Gastrocnemius medialis (tissue), 4 donors: ENCODE data around the gene PDZRN4. TPM values are rescaled to one million over a fixed set of nuclear protein-coding genes. Genes with fewer than 3 reads are reported as not detected.

Source experiments
- ATAC-seq, 2 donors: fragments of 150-250 bp; one replicate each; pipeline ENCODE4 v1.9.1; 2016
- DNase-seq, 2 donors: peaks; one replicate each; pipeline ENCODE4 v3.0.0-alpha.2; 2019
- H3K27ac ChIP-seq, 4 donors: fragments of 200-600 bp; sonication (generic); 1 replicate in 1 of 4; 2 replicates in 3 of 4; pipeline ENCODE4 v1.5.1; 2016 to 2018; ENCODE audit warnings: mild to moderate bottlenecking in 2 of 4, moderate library complexity in 1 of 4
- H3K27me3 ChIP-seq, 3 donors: fragments of 200-600 bp; sonication (generic) in 2 of 3; 1 replicate in 1 of 3; 2 replicates in 2 of 3; pipeline versions ENCODE4 v1.5.1 to v1.6.0; 2016 to 2019; ENCODE audit warnings: mild to moderate bottlenecking in 1 of 3, moderate library complexity in 1 of 3
- H3K36me3 ChIP-seq, 2 donors: fragments of 200-600 bp; sonication (generic) in 1 of 2; one replicate each; pipeline ENCODE4 v1.5.1; 2017 to 2018
- H3K4me1 ChIP-seq, 2 donors: fragments of 200-600 bp; sonication (generic) in 1 of 2; one replicate each; pipeline ENCODE4 v1.5.1; 2016 to 2017; ENCODE audit warnings: mild to moderate bottlenecking in 2 of 2
- H3K4me3 ChIP-seq, 4 donors: fragments of 200-600 bp; sonication (generic) in 3 of 4; 1 replicate in 1 of 4; 2 replicates in 3 of 4; pipeline ENCODE4 v1.5.1; 2016 to 2019; ENCODE audit warnings: mild to moderate bottlenecking in 2 of 4
- H3K9me3 ChIP-seq, 3 donors: fragments of 200-600 bp; sonication (generic) in 2 of 3; 1 replicate in 1 of 3; 2 replicates in 2 of 3; pipeline ENCODE4 v1.5.1; 2016 to 2019
- CTCF ChIP-seq, 5 experiments: fragments of 450-650 bp in 3 of 5; fragments of 200-600 bp in 2 of 5; sonication (generic) in 2 of 5; IDR thresholded peaks in 4 of 5; conservative IDR thresholded peaks in 1 of 5; 1 replicate in 4 of 5; 2 replicates in 1 of 5; pipeline ENCODE4 v1.5.1; 2016 to 2019; ENCODE audit warnings: antibody characterized with exemption in 5 of 5, mild to moderate bottlenecking in 3 of 5, moderate library complexity in 3 of 5
- POLR2A ChIP-seq, 2 donors: fragments of 450-650 bp; IDR thresholded peaks; one replicate each; pipeline ENCODE4 v1.6.1; 2017; ENCODE audit warnings: antibody characterized with exemption in 2 of 2, mild to moderate bottlenecking in 2 of 2, moderate library complexity in 2 of 2
- in situ Hi-C, 4 donors: fragments of 200-750 bp; cut with MboI; loops; one replicate each; pipeline versions ENCODE4 v1.15.0 to v1.8.0; 2017; ENCODE audit warnings: low sequenced_read_pairs in 4 of 4
- intact Hi-C: fragments of 100-400 bp; cut with DNase I; formaldehyde crosslinking; loops from one replicate; pipeline ENCODE4 v1.15.1; 2023; ENCODE audit warnings: low total_unique reads
- total RNA-seq, 4 donors: library from RNA; depleted of rRNA; stranded (reverse); fragments of >200 nt; gene quantifications; one replicate each; pipeline versions ENCODE4 v1.1.0 to v1.2.3, GENCODE V29; 2016

The PDZRN4 gene
- total RNA-seq, 4 donors from 2014 or later: 0.17 to 1.7 (median 0.64) TPM

GRCh38 chr12:41225179-41225578, 37.1 kb downstream of the PDZRN4 start:
- no peaks in the 10 kb centered on the region for H3K36me3 ChIP-seq
- ATAC-seq (no peak), DNase-seq (no peak)
- H3K9me3 ChIP-seq: no peaks in the 10 kb centered on the region
- no peak overlapping the region for H3K4me3 ChIP-seq
- H3K27ac ChIP-seq: no peak overlapping the region
- in situ Hi-C loops (no loop called here), intact Hi-C loops (no loop called here)
- H3K27me3 ChIP-seq: no peaks in the 10 kb centered on the region
- no peaks in the 10 kb centered on the region for H3K4me1 ChIP-seq
- no peak for TF ChIP-seq CTCF (IDR thresholded peaks at IDR 0.05 in 4 of 5, conservative IDR thresholded peaks at IDR 0.05 in 1 of 5)
- TF ChIP-seq POLR2A (IDR thresholded peaks at IDR 0.05): no peak

DNA sequence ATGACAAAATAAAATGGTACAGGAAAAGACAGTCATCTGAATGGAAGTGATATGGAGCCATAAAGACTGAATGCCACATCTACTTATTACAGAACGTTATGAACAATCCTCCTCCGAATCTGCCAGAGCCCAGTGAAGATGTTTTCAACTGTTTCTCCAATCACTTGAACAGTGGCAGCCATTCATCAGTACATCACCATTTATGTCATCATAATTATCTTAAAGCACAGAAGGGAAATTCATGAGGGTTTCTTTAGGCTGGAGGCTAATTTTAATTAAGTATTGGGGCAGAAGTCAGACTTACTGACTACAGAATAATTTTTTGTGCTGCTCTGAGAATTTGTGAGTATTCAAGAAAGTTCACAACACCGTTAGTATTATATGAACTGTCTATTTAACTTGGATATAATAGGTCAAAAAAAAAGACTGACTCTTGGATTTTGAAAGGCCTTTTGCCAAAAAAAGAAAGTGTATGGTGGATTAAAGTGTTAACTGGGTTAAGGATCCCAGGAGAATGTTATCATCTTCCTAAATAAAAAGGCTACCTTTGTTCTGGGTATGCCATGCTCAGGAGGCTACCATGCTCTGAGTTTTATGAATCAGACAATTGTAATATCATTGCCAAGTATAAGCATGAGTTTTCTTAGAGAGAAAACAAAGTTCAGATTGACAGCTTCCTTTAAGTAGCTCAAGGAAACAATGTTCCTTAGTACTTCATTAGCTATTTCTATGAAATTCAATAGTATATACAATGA, 40.1 kb downstream of the PDZRN4 start:
- TF ChIP-seq CTCF (IDR thresholded peaks at IDR 0.05 in 4 of 5, conservative IDR thresholded peaks at IDR 0.05 in 1 of 5) (no peak), POLR2A (IDR thresholded peaks at IDR 0.05) (no peak)
- Histone ChIP-seq H3K4me3 (no peak overlapping the region), H3K4me1 (no peaks in the 10 kb centered on the region), H3K9me3 (no peaks in the 10 kb centered on the region), H3K36me3 (no peaks in the 10 kb centered on the region), H3K27ac (no peak overlapping the region), H3K27me3 (no peaks in the 10 kb centered on the region)
- ATAC-seq (no peak), DNase-seq (no peak)
- intact Hi-C loops: no loop called here
- in situ Hi-C loops: no loop called here

- ATAC-seq (no peak), DNase-seq (no peak)
- H3K4me1 ChIP-seq: no peaks in the 10 kb centered on the region
- intact Hi-C loops (no loop called here), in situ Hi-C loops (no loop called here)
- no peaks in the 10 kb centered on the region for H3K36me3 ChIP-seq
- no peak for TF ChIP-seq CTCF (IDR thresholded peaks at IDR 0.05 in 4 of 5, conservative IDR thresholded peaks at IDR 0.05 in 1 of 5)
- TF ChIP-seq POLR2A (IDR thresholded peaks at IDR 0.05): no peak
- no peaks in the 10 kb centered on the region for H3K9me3 ChIP-seq
- H3K4me3 ChIP-seq: no peak overlapping the region
- no peaks in the 10 kb centered on the region for H3K27me3 ChIP-seq
- H3K27ac ChIP-seq: no peak overlapping the region
Measured at GRCh38 chr12:41230756-41231155, 42.6 kb downstream of the PDZRN4 start.

DNA sequence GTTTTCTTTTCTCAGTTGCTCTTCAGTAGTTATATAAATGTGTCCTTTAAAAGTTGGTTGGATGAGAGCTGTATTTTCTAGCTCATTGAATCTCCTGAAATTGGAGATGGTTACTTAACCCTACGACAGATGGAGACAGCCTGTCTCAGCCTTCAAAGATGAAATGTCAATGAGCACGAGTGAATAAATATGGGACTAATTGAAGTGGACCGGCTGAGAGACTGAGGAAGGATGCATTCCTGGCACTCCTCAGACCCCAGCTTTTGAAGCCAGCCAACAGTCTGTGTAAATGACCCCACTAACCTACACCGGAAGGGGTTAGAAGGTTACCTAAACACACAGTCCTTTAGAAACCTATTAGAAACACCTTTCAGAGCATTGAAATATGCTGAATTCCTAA, 46.6 kb downstream of the PDZRN4 start:
- Histone ChIP-seq H3K9me3 (no peaks in the 10 kb centered on the region), H3K27me3 (no peaks in the 10 kb centered on the region), H3K36me3 (no peaks in the 10 kb centered on the region), H3K4me1 (no peaks in the 10 kb centered on the region), H3K4me3 (no peak overlapping the region), H3K27ac (no peak overlapping the region)
- DNase-seq (no peak), ATAC-seq (no peak)
- in situ Hi-C loops: no loop called here
- TF ChIP-seq POLR2A (IDR thresholded peaks at IDR 0.05) (no peak), CTCF (IDR thresholded peaks at IDR 0.05 in 4 of 5, conservative IDR thresholded peaks at IDR 0.05 in 1 of 5) (no peak)
- intact Hi-C loops: no loop called here

GRCh38 chr12:41242603-41243002, 54.5 kb downstream of the PDZRN4 start:
- H3K9me3 ChIP-seq: no peaks in the 10 kb centered on the region
- DNase-seq (no peak), ATAC-seq (no peak)
- in situ Hi-C loops (no loop called here), intact Hi-C loops (no loop called here)
- no peak overlapping the region for H3K4me3 ChIP-seq
- no peaks in the 10 kb centered on the region for H3K36me3 ChIP-seq
- H3K4me1 ChIP-seq: no peaks in the 10 kb centered on the region
- TF ChIP-seq POLR2A (IDR thresholded peaks at IDR 0.05): no peak
- TF ChIP-seq CTCF (IDR thresholded peaks at IDR 0.05 in 4 of 5, conservative IDR thresholded peaks at IDR 0.05 in 1 of 5): no peak
- no peaks in the 10 kb centered on the region for H3K27me3 ChIP-seq
- H3K27ac ChIP-seq: no peak overlapping the region
